Forelimb muscle (tissue), 1 donor: ENCODE measurements around the gene TJP1. TPM values are rescaled to one million over a fixed set of nuclear protein-coding genes. Genes with fewer than 3 reads are reported as not detected.
"Not testable (repeated sequence)": the region's sequence is repeated elsewhere in the genome, so short reads cannot be mapped to it uniquely, and the experiment has no call there.

Source experiments
- DNase-seq: peaks from one replicate; pipeline ENCODE4 v3.0.0-alpha.2; 2013; ENCODE audit warnings: low read depth
- polyA plus RNA-seq: library from polyadenylated mRNA; unstranded; fragments of 120-200 nt; gene quantifications from one replicate; pipeline ENCODE4 v1.2.1, GENCODE V29; 2013; ENCODE audit not compliant: insufficient read length

TJP1 gene
- polyA plus RNA-seq, 1 donor, result 41.5 TPM

GRCh38 chr15:29685156-29686078 is 136.9 kb downstream of the TJP1 start:
- no peak for DNase-seq

- no peak for DNase-seq
Measured at GRCh38 chr15:29682781-29683180, 139.5 kb downstream of the TJP1 start.

- no peak for DNase-seq
Measured at GRCh38 chr15:29682361-29682760, 139.9 kb downstream of the TJP1 start.

- DNase-seq, result no peak
Measured at GRCh38 chr15:29681946-29682345, 140.3 kb downstream of the TJP1 start.

- DNase-seq, result no peak
Measured at GRCh38 chr15:29681166-29681845, 141.0 kb downstream of the TJP1 start.

- no peak for DNase-seq
Measured at GRCh38 chr15:29680465-29681165, 141.7 kb downstream of the TJP1 start.

- DNase-seq, result no peak
Measured at GRCh38 chr15:29678504-29679034, 143.7 kb downstream of the TJP1 start.

GRCh38 chr15:29677871-29678461 is 144.3 kb downstream of the TJP1 start:
- no peak for DNase-seq

- DNase-seq, result no peak
Measured at GRCh38 chr15:29677455-29677854, 144.8 kb downstream of the TJP1 start.

GRCh38 chr15:29676961-29677402 is 145.3 kb downstream of the TJP1 start:
- no peak for DNase-seq

GRCh38 chr15:29676374-29676960 is 145.8 kb downstream of the TJP1 start:
- DNase-seq, result not testable (repeated sequence)

GRCh38 chr15:29675791-29676301 is 146.4 kb downstream of the TJP1 start:
- DNase-seq, result no peak

GRCh38 chr15:29674661-29675533 is 147.4 kb downstream of the TJP1 start:
- DNase-seq, result no peak

GRCh38 chr15:29672923-29673809 is 149.1 kb downstream of the TJP1 start:
- DNase-seq, result no peak

- no peak for DNase-seq
Measured at GRCh38 chr15:29672446-29672845, 149.8 kb downstream of the TJP1 start.

- DNase-seq, result not testable (repeated sequence)
Measured at GRCh38 chr15:29672046-29672445, 150.2 kb downstream of the TJP1 start.

- no peak for DNase-seq
Measured at GRCh38 chr15:29670998-29671981, 151.0 kb downstream of the TJP1 start.

GRCh38 chr15:29670266-29670665 is 152.0 kb downstream of the TJP1 start:
- no peak for DNase-seq
